ENCODE measurements around the gene PELI3. TPM values are rescaled to one million over a fixed set of nuclear protein-coding genes. Genes with fewer than 3 reads are reported as not detected.
A peak's percentile ranks its signal among the peaks of the same experiment; 100 is the strongest.
"Not testable (repeated sequence)": the region's sequence is repeated elsewhere in the genome, so short reads cannot be mapped to it uniquely, and the experiment has no call there.

The PELI3 gene
- total and polyA plus RNA-seq, 8 donors, result 3.9 to 12.9 (median 6.1) TPM

GRCh38 chr11:66429983-66430602, 36.6 kb upstream of the PELI3 start:
- TF ChIP-seq CTCF (IDR thresholded peaks at IDR 0.05), result peak; percentile 75 to 87
- no peaks in the 10 kb centered on the region for H3K4me1 ChIP-seq
- H3K9me3 ChIP-seq, result no peaks in the 10 kb centered on the region
- peaks cover 0 to 13% of the 10 kb centered on the region in 2 donors for H3K36me3 ChIP-seq
- no peak overlapping the region for H3K4me3 ChIP-seq
- DNase-seq, result peak; percentile 24 to 86 (median 60)
- intact Hi-C loops (cut with DNase I), result no loop called here
- H3K27me3 ChIP-seq, result peaks cover 0 to 10% of the 10 kb centered on the region in 2 donors
- no peak overlapping the region for H3K27ac ChIP-seq
- peak; percentile 93 for ATAC-seq

- DNase-seq; intact Hi-C loops (cut with DNase I); H3K27me3 ChIP-seq; H3K9me3 ChIP-seq; H3K27ac ChIP-seq; H3K4me3 ChIP-seq; H3K4me1 ChIP-seq; ATAC-seq: not testable (repeated sequence)
- H3K36me3 ChIP-seq, result peaks cover 0 to 25% of the 10 kb centered on the region in 2 donors
Measured at GRCh38 chr11:66431287-66431686, 35.4 kb upstream of the PELI3 start.

GRCh38 chr11:66431871-66432329, 34.8 kb upstream of the PELI3 start:
- H3K27me3 ChIP-seq; H3K4me3 ChIP-seq; intact Hi-C loops (cut with DNase I); H3K27ac ChIP-seq; ATAC-seq; H3K9me3 ChIP-seq; H3K4me1 ChIP-seq; DNase-seq: not testable (repeated sequence)
- H3K36me3 ChIP-seq, result peaks cover 0 to 29% of the 10 kb centered on the region in 2 donors

- Histone ChIP-seq H3K36me3 (peaks cover 0 to 29% of the 10 kb centered on the region in 2 donors), H3K27ac (peak overlapping the region in 1 of 2 donors; percentile 14), H3K27me3 (no peaks in the 10 kb centered on the region), H3K4me1 (peaks cover 0 to 4% of the 10 kb centered on the region in 2 donors), H3K4me3 (no peak overlapping the region), H3K9me3 (no peaks in the 10 kb centered on the region)
- intact Hi-C loops (cut with DNase I), result no loop called here
- no peak for ATAC-seq
- TF ChIP-seq CTCF (IDR thresholded peaks at IDR 0.05), result no peak
- DNase-seq, result no peak
Measured at GRCh38 chr11:66432597-66432996, 34.1 kb upstream of the PELI3 start.

GRCh38 chr11:66437979-66438503, 28.7 kb upstream of the PELI3 start:
- Histone ChIP-seq H3K4me3 (peak overlapping the region; percentile 91 to 93), H3K27ac (peak overlapping the region in 1 of 2 donors; percentile 72), H3K9me3 (peaks cover 0 to 5% of the 10 kb centered on the region in 2 donors), H3K36me3 (peaks cover 0 to 29% of the 10 kb centered on the region in 2 donors), H3K27me3 (no peaks in the 10 kb centered on the region), H3K4me1 (peaks cover 5 to 12% of the 10 kb centered on the region in 2 donors)
- no peak for ATAC-seq
- no peak for DNase-seq
- no peak for TF ChIP-seq CTCF (IDR thresholded peaks at IDR 0.05)
- intact Hi-C loops (cut with DNase I), result no loop called here
